HFFc6 (cell line): ENCODE results near the gene LARGE1. TPM values are rescaled to one million over a fixed set of nuclear protein-coding genes. Genes with fewer than 3 reads are reported as not detected.

Source experiments
- DNase-seq: peaks from one replicate; pipeline ENCODE4 v3.0.0-alpha.2; 2018
- H3K27ac Mint-ChIP-seq: 2 replicates; pipeline ENCODE4 v1.8.0; 2020; ENCODE audit warnings: mild to moderate bottlenecking, mixed read lengths
- H3K27me3 Mint-ChIP-seq: 2 replicates; pipeline ENCODE4 v1.8.0; 2021; ENCODE audit warnings: mild to moderate bottlenecking, moderate library complexity, mixed read lengths; ENCODE audit not compliant: insufficient read depth
- H3K36me3 Mint-ChIP-seq: 2 replicates; pipeline ENCODE4 v1.8.0; 2021; ENCODE audit warnings: low read depth, mixed read lengths
- H3K4me1 Mint-ChIP-seq: 2 replicates; pipeline ENCODE4 v1.8.0; 2020; ENCODE audit warnings: low read depth, mixed read lengths
- H3K4me3 Mint-ChIP-seq: 2 replicates; pipeline ENCODE4 v1.8.0; 2020; ENCODE audit warnings: mild to moderate bottlenecking, moderate library complexity, mixed read lengths
- H3K9me3 Mint-ChIP-seq: 2 replicates; pipeline ENCODE4 v1.8.0; 2020; ENCODE audit warnings: mild to moderate bottlenecking, mixed read lengths
- total RNA-seq, 6 experiments: library from RNA; stranded (reverse); fragmentation: NEBNext Ultra II Directional; extraction: Animal tissue kit (Norgen Biotek cat#: 25700); gene quantifications; 2 replicates in 1 of 6; 3 replicates in 5 of 6; pipeline ENCODE4 v1.2.3, GENCODE V29; 2021
- TF ChIP-seq, protein P1 (sequence below): fragments of 200-600 bp; sonication (generic); IDR thresholded peaks from 2 replicates; pipeline ENCODE4 v1.5.0; 2021; ENCODE audit warnings: antibody characterized with exemption, mild to moderate bottlenecking

Gene LARGE1
- total RNA-seq, 6 experiments from 2014 or later, result 4.9 to 7.3 (median 6.5) TPM

- no peak overlapping the region for H3K4me3 Mint-ChIP-seq
These were observed 573.3 kb downstream of the LARGE1 start for GRCh38 chr22:33347002-33347401.

GRCh38 chr22:33341611-33342010 lies 578.7 kb downstream of the LARGE1 start:
- Mint-ChIP-seq H3K4me3 (no peak overlapping the region), H3K9me3 (peaks cover 59% of the 10 kb centered on the region), H3K27ac (no peak overlapping the region), H3K27me3 (peaks cover 1% of the 10 kb centered on the region; the same call in 1 of the 2 replicates), H3K36me3 (peaks cover 14% of the 10 kb centered on the region), H3K4me1 (no peaks in the 10 kb centered on the region)
- no peak for DNase-seq
- TF ChIP-seq, protein P1, sequence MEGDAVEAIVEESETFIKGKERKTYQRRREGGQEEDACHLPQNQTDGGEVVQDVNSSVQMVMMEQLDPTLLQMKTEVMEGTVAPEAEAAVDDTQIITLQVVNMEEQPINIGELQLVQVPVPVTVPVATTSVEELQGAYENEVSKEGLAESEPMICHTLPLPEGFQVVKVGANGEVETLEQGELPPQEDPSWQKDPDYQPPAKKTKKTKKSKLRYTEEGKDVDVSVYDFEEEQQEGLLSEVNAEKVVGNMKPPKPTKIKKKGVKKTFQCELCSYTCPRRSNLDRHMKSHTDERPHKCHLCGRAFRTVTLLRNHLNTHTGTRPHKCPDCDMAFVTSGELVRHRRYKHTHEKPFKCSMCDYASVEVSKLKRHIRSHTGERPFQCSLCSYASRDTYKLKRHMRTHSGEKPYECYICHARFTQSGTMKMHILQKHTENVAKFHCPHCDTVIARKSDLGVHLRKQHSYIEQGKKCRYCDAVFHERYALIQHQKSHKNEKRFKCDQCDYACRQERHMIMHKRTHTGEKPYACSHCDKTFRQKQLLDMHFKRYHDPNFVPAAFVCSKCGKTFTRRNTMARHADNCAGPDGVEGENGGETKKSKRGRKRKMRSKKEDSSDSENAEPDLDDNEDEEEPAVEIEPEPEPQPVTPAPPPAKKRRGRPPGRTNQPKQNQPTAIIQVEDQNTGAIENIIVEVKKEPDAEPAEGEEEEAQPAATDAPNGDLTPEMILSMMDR, result no peak

More at GRCh38 chr22:33347002-33347401, 573.3 kb downstream of the LARGE1 start:
- Mint-ChIP-seq H3K27me3 (peaks cover 2% of the 10 kb centered on the region; the same call in 1 of the 2 replicates), H3K36me3 (peaks cover 10% of the 10 kb centered on the region; the same call in 1 of the 2 replicates), H3K9me3 (peaks cover 59% of the 10 kb centered on the region), H3K27ac (no peak overlapping the region), H3K4me1 (no peaks in the 10 kb centered on the region)
- DNase-seq, result no peak
- TF ChIP-seq, protein P1, result no peak

- Mint-ChIP-seq H3K4me3 (no peak overlapping the region), H3K36me3 (peaks cover 10% of the 10 kb centered on the region)
These were observed 582.8 kb downstream of the LARGE1 start for GRCh38 chr22:33337524-33337923.

DNA sequence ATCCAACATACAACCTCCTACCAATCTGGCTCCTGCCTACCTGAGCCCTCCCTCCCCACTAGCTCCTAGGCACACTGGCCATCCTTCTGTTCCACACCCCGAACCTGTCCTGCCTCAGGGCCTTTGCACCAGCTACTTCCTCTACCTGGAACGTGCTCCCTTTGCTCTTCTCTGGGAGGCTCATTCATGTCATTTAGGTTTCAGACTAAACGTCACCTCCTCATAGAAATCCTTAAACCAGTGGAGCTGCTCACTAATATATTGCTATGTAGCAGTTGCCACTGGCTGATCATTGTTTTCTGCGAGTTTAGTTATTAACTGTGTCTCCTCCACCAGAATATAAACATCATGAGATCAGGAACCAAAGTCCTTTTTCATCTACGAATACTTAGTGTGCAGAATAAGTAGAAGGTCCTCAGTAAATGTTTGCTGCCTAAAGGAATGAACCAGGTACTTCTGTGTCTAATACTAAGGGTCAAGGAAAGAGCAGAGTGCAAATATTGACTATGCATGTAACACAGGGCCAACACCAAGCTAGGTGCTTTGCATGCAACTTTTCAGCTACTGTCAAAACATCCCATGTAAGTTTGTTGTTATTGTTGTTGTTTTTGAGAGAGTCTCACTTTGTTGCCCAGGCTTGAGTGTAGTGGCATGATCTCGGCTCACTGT lies 584.5 kb downstream of the LARGE1 start:
- no peak for DNase-seq
- H3K4me1 Mint-ChIP-seq, result peaks cover 15% of the 10 kb centered on the region
- peaks cover 41% of the 10 kb centered on the region for H3K9me3 Mint-ChIP-seq
- H3K27me3 Mint-ChIP-seq, result peaks cover 2% of the 10 kb centered on the region; the same call in 1 of the 2 replicates
- no peak overlapping the region for H3K27ac Mint-ChIP-seq
- no peak overlapping the region for H3K4me3 Mint-ChIP-seq
- peaks cover 17% of the 10 kb centered on the region for H3K36me3 Mint-ChIP-seq
- TF ChIP-seq, protein P1, result no peak

More at GRCh38 chr22:33337524-33337923, 582.8 kb downstream of the LARGE1 start:
- TF ChIP-seq, protein P1, result no peak
- Mint-ChIP-seq H3K4me1 (peaks cover 15% of the 10 kb centered on the region), H3K27me3 (peaks cover 3% of the 10 kb centered on the region; the same call in 1 of the 2 replicates), H3K9me3 (peaks cover 48% of the 10 kb centered on the region), H3K27ac (no peak overlapping the region)
- DNase-seq, result no peak

GRCh38 chr22:33332538-33332937 lies 587.7 kb downstream of the LARGE1 start:
- TF ChIP-seq, protein P1, result no peak
- Mint-ChIP-seq H3K4me1 (peaks cover 23% of the 10 kb centered on the region), H3K36me3 (peaks cover 7% of the 10 kb centered on the region), H3K4me3 (no peak overlapping the region), H3K27me3 (peaks cover 2% of the 10 kb centered on the region; the same call in 1 of the 2 replicates), H3K27ac (no peak overlapping the region), H3K9me3 (peaks cover 26% of the 10 kb centered on the region)
- DNase-seq, result no peak
